HepG2 (cell line): ENCODE measurements around the gene GNAS-AS1. TPM values are rescaled to one million over a fixed set of nuclear protein-coding genes. Genes with fewer than 3 reads are reported as not detected.

Experiments
- FOXK1 ChIP-seq: sonication (generic); formaldehyde crosslinking; IDR thresholded peaks from 2 replicates; pipeline ENCODE4 v1.4.0; 2020; ENCODE audit warnings: low read depth, missing genetic modification reagents, borderline replicate concordance
- FOXK2 ChIP-seq: fragments of 450-650 bp; IDR thresholded peaks from 2 replicates; pipeline ENCODE4 v1.6.1; 2016
- HES4 ChIP-seq: sonication (generic); formaldehyde crosslinking; IDR thresholded peaks from 2 replicates; pipeline ENCODE4 v1.9.0; 2021; ENCODE audit warnings: mild to moderate bottlenecking, missing genetic modification reagents, borderline replicate concordance
- HMGXB3 ChIP-seq: sonication (generic); formaldehyde crosslinking; IDR thresholded peaks from 2 replicates; pipeline ENCODE4 v1.4.0; 2020; ENCODE audit warnings: missing genetic modification reagents, borderline replicate concordance
- RELA ChIP-seq: sonication (generic); formaldehyde crosslinking; IDR thresholded peaks from 2 replicates; pipeline ENCODE4 v1.4.0; 2020; ENCODE audit warnings: missing genetic modification reagents
- SMARCE1 ChIP-seq: fragments of 450-650 bp; IDR thresholded peaks from 2 replicates; pipeline ENCODE4 v1.6.1; 2017; ENCODE audit warnings: borderline replicate concordance
- TAF1 ChIP-seq: sonication (generic); formaldehyde crosslinking; IDR thresholded peaks from 2 replicates; pipeline ENCODE4 v1.4.0; 2020; ENCODE audit warnings: missing genetic modification reagents
- TOE1 ChIP-seq: sonication (generic); formaldehyde crosslinking; IDR thresholded peaks from 2 replicates; pipeline ENCODE4 v1.4.0; 2020; ENCODE audit warnings: mild to moderate bottlenecking, missing genetic modification reagents
- TRIM22 ChIP-seq: fragments of 450-650 bp; IDR thresholded peaks from 2 replicates; pipeline ENCODE4 v1.6.1; 2017
- TRIM24 ChIP-seq: sonication (generic); formaldehyde crosslinking; IDR thresholded peaks from 2 replicates; pipeline ENCODE4 v1.8.0; 2022; ENCODE audit warnings: mild to moderate bottlenecking, missing genetic modification reagents
- ZKSCAN8 ChIP-seq: IDR thresholded peaks from 2 replicates; pipeline ENCODE4 v1.6.1; 2016; ENCODE audit warnings: borderline replicate concordance, missing genetic modification reagents, missing compliant biosample characterization
- ZNF10 ChIP-seq: sonication (generic); formaldehyde crosslinking; IDR thresholded peaks from 2 replicates; pipeline ENCODE4 v1.4.0; 2020; ENCODE audit warnings: mild to moderate bottlenecking, low read depth, missing genetic modification reagents, borderline replicate concordance
- ZNF275 ChIP-seq: sonication (generic); formaldehyde crosslinking; IDR thresholded peaks from 2 replicates; pipeline ENCODE4 v1.8.0; 2022; ENCODE audit warnings: missing genetic modification reagents, mild to moderate bottlenecking, inconsistent platforms, borderline replicate concordance
- ZNF317 ChIP-seq: sonication (generic); formaldehyde crosslinking; IDR thresholded peaks from 2 replicates; pipeline ENCODE4 v1.5.0; 2020; ENCODE audit warnings: mild to moderate bottlenecking, missing genetic modification reagents
- ZNF576 ChIP-seq: sonication (generic); formaldehyde crosslinking; IDR thresholded peaks from 2 replicates; pipeline ENCODE4 v1.4.0; 2020; ENCODE audit warnings: mild to moderate bottlenecking, missing genetic modification reagents
- ZNF646 ChIP-seq: sonication (generic); formaldehyde crosslinking; IDR thresholded peaks from 2 replicates; pipeline ENCODE4 v1.9.0; 2021; ENCODE audit warnings: mild to moderate bottlenecking, missing genetic modification reagents
- polyA plus RNA-seq, 8 experiments: library from polyadenylated mRNA; depleted of rRNA in 3 of 8; stranded (reverse) in 7 of 8; unstranded in 1 of 8; fragments of >200 nt; fragmentation: Illumina TruSeq in 4 of 8; extraction: Trizol in 4 of 8; gene quantifications; 2 replicates each; pipeline versions ENCODE4 v1.2.1 to v1.2.3, GENCODE V29; 2011 to 2016; ENCODE audit warnings: low read depth in 4 of 8, missing spikeins in 1 of 8, mixed read lengths in 1 of 8; ENCODE audit not compliant: insufficient read depth in 1 of 8
- total RNA-seq, 5 experiments: library from RNA; depleted of rRNA; stranded (reverse); fragments of >200 nt; fragmentation: Illumina TruSeq; extraction: Trizol; gene quantifications; 2 replicates each; pipeline ENCODE4 v1.2.3, GENCODE V29; 2016; ENCODE audit warnings: low read depth in 1 of 5

The GNAS-AS1 gene
- total and polyA plus RNA-seq, 2 of the 13 experiments (the other 11 are each of a cell fraction or from before 2014, with no cell fraction given), result not detected

GRCh38 chr20:58890518-58891085, 39.9 kb upstream of the GNAS-AS1 start (continued):
- TF ChIP-seq HMGXB3 (CRISPR knock-in tag) (0 out of 2 replicates have a peak, but pooled peaks have one; percentile 48), ZNF275 (CRISPR knock-in tag) (peak; percentile 69; the same call in 1 of the 2 replicates), RELA (0 out of 2 replicates have a peak, but pooled peaks have one; percentile 52), ZNF317 (no peak), TAF1 (CRISPR knock-in tag) (peak; percentile 43; the same call in 1 of the 2 replicates), ZKSCAN8 (CRISPR knock-in tag) (no peak), ZNF646 (no peak), ZNF576 (CRISPR knock-in tag) (no peak), HES4 (CRISPR knock-in tag) (peak; percentile 81; the same call in 1 of the 2 replicates), TRIM24 (CRISPR knock-in tag) (no peak), TRIM22 (no peak), SMARCE1 (no peak), ZNF10 (CRISPR knock-in tag) (no peak), TOE1 (CRISPR knock-in tag) (peak; percentile 10; the same call in 1 of the 2 replicates), FOXK1 (CRISPR knock-in tag) (no peak; the same call in 1 of the 2 replicates), FOXK2 (no peak)
